UCSD-AML1 (cell line): ENCODE measurements around the gene NR2E3.

Experiments used
- DNase-seq: peaks from one replicate; lab custom pipeline; 2025; ENCODE audit not compliant: unreplicated experiment; lab: John Stamatoyannopoulos, UW

The NR2E3 gene

DNA sequence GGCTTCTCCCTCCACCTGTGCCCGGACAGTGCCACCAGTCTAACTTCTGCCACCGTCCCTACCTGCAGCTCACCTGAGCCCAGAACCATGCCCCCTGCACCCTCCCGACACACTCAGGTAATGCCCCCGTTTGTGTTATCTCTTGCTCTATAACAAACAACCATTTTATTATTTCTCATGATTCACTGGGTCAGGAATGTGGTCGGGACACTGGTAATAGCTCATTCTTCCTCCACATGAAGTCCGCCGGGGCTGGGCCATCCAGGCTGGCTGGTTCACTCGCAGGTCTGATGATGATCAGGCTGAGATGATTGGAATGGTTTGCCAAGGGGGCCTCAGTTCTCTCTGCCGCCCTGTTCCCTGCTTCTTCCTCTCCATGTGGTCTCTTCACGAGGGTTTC, 20.3 kb upstream of the NR2E3 start:
- DNase-seq: no peak

DNA sequence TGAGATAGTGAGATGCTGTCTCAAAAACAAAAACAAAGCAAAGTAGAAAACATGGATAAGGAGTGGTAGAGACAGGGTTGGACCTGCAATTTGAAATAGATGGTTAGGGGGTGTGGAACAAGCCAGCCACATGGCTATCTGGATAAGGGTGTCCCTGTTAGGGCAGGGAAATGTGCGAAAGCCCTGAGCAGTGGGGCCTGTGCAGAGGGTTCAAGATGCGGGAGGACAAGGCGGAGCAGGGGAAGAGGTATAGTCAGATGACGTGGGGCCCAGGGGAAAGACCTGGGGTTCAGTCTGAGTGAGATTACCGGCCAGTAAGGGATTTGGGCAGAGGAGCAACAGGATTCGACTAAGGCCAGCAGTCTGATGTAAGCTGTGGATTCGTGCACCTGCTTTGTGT, 18.4 kb upstream of the NR2E3 start:
- no peak for DNase-seq

DNA sequence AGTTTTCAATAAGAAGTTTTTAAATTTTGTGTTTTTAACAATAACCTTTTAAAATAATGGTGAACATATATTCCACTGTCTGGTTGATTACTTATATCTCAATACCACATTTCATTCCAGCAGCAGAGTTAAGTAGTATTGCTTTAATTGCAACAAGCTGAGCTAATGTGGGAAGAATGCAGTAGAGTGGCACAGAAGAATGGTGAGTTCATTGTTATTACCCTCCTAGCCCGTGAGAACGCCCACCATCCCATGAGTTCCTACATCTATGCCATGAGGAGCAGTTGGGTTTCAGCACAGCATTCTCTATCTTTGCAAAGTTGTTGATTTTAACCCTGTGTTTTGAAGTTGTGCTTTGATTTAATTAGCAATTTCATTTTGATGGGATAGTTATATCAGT, 17.8 kb upstream of the NR2E3 start:
- DNase-seq: no peak

DNA sequence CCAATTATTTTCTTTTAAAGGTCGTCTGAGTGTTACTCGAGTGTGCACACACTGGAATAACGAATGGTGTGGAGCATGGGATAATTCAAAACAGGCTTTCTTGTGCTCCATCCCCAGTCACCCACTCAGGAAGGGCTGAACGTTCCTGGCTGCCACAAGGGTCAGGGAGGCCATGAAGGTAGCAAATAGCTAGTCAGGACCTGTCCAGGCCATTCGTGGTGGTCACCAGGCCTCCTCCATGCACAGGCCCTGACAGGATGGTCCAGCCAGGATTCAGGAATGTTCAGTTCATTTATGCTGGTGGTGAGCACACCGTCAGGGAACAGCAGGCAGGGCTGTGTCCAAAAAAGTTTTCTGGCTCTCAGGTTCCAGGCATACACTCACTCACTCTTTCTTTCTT, 11.7 kb upstream of the NR2E3 start:
- no peak for DNase-seq

DNA sequence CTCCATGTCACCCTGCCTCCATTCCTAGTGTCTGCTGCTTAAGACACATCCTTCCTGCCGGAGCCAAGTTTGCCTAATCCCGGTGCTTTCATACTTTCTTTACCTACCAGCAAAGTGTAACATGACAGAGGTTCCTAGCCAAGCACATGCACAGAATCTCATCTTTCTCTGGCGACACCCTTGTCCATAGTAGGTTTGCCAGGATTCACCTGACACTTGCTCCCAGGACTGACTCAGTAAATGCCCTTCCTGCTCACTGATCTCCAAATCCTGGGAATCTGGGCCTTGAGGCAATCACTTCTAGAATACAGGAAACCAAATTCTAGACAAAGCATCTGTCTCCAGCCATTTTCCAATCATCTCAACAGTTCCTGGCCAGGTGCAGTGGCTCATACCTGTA, 10.2 kb upstream of the NR2E3 start:
- no peak for DNase-seq

DNA sequence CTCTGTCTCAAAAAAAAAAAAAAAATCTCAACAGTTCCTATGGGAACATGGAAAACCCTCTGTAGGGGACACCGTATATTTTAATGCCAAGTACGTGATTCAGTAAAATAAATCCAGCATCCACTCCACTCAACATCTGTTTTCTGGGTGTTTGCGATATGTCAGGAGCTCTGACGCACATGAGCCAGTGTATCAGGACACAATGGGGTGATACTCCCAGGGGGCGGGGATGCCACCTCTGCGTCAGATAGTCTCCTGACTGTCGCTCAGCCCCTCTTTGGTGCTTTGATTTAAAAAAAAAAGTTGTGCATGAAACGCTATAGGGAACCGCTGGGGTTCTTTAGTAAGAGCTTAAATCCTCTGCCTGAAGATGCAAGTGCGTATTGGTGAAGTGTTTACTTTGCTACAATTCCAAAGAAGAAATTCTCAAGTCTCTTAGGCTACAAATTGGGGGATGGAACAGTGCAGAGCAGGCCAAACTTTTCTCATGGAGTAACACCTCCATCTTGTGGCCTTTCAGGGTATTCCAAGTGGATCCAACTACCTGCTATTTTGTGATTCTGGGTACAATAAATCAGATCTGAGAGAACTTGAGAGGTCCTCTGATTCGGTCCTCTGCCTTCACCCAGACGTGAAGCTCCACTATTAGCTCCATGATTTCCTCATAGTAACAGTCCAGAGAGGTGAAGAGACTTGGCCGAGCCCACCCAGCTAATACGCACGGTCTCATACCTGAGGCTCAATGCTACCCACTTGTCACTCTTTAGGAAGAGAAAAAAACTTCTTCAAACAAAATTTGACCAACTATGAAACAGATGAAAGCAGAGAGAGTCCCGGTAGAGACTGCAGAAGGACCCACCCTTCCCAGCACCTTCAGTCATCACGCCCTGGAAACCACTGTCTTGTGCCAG, 9.3 kb upstream of the NR2E3 start:
- no peak for DNase-seq

DNA sequence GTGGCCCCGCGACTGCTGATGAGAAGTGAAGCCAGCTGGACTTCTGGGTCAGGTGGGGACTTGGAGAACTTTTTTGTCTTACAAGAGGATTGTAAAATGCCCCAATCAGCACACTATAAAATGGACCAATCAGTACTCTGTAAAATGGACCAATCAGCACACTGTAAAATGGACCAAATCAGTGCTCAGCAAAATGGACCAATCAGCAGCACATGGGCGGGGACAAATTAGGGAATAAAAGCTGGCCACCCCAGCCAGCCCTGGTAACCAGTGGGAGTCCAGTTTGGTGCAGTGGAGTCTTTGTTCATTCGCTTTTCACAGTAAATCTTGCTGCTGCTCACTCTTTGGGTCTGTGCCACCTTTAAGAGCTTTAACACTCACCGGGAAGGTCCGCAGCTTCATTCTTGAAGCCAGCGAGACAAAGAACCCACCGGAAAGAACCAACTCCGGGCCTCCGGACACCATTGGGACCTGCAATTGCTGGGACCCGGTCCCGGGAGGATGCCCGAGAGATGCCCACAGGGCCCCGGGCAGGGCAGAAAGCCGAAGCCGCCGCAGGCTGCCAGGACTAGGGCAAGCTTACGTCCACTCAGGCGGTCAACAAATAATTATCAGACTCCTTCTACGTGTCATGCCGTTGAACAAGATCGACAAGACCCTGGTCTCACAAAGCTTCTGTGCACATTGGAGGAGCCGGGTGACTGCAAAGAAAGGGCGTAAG, 8.3 kb upstream of the NR2E3 start:
- DNase-seq: no peak

DNA sequence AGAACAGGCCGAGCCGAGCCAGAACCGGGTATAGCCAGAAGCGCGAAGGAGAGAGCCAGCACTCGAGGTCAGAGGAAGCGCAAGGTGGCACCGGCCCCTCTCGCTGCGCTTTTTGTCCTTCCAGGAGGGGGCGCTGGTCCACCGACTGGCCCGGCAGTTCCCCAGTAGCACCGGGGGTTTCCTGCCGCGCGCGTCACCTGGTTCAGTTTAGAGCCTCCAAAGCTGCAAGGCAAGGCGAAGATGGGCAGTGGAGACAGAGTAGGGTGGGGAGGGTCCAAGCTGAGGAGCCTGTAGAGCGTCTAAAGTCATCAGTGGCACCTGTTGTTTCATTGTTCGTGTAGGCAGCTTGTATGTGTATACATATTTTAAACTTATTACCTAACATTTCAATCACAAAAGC, 7.6 kb upstream of the NR2E3 start:
- peak; percentile 56 for DNase-seq

DNA sequence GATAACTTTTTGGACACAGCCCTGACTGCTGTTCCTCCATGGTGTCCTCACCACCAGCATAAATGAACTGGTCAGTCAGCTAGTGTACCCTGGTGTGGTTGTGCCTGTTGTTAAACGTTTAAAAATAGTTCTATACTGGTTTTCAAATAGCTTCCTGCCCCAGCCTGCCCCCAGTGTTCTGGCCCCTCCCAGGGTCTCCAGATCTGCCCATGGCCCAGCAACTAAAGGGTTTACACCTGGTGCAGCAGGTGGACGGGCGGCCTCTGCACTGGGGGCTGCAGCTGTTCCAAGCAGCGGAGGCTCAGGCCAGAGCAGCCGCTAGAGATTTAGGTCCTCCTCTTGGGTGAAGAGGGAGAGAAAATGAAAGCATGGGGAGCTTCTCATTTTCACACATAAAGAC, 6.1 kb upstream of the NR2E3 start:
- no peak for DNase-seq

DNA sequence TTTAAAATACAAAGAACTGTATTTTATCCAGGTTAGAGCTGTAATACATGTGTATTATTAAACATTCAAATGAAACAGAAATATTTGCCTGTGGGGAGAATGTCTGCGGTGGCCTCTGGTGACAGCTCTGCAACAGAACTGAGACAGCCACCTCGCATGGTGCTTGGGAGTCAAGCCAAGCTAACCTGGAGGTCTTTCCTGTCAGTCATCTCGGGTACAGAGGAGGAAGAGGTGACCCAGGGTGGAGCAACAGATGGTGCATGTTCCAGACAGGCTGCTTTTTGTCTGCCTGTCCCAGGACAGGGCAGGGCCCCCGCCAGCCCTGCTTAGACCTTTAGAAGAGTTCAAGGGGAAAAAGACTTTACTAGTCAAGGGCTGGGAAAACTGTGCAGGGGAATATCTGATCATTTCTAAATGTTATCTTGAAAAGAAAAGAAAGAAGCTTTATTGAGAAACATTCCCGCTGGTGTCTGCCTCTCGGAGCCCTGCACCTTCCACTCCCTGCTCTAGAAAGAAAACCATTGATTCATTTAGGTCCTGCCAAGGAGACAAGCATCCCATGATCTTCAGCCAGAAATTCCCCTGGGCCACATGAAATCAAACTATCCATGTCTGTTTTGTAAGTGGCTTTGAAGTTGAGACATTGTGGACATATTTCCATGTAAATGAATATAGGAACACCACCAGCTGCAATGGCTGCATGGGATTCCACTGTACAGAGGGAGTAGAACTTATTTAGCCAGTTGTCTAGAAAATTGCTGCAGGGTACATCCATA, 5.5 kb upstream of the NR2E3 start:
- DNase-seq: no peak

DNA sequence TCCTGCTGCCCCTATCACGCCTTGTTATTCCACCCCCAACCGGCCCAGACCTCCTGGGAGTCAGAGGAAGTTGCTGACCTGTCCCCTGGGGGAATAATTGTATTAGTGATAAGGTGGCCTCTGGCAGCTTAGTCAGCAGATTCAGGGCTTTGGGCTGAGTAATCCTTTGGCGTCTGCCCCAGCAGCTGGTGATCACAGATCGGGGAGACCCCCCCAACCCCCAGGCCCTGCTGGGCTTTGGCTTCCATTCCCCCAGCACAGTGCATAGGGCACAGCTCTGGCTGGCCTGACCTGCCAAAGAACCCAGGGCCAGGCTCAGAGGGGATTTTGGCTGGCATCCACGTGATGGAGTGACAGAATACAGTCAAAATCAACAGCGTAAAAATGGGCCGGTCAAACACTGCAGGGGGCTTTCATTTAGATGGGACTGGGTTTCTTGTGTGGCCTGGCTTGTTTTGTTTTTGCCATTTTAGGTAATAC, 3.9 kb upstream of the NR2E3 start:
- DNase-seq: no peak

DNA sequence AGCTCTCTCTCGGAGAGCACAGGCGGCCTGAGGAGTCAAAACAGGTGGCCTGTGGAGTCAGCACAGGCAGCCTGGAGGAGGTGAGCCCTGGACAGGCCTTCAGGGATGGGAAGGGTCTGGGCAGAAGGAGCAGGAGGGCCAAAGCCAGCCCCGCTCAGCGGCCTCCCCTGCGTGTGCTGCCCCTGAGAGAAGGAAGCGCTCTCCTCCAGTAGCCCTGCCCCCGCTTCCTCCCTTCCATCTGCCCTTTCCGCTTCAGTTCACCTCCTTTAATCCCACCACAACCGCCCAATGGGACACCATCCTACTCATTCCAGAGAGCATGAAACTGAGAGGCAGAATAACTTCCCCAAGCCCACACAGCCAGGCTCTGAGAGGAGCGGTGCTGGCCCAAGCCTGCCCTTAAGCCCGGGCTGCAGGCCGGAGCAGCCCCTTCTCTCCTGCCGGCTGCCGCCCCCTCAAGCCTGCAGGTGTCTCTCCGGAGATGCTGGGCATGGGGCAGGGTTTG, 3.2 kb upstream of the NR2E3 start:
- DNase-seq: peak; percentile 34

DNA sequence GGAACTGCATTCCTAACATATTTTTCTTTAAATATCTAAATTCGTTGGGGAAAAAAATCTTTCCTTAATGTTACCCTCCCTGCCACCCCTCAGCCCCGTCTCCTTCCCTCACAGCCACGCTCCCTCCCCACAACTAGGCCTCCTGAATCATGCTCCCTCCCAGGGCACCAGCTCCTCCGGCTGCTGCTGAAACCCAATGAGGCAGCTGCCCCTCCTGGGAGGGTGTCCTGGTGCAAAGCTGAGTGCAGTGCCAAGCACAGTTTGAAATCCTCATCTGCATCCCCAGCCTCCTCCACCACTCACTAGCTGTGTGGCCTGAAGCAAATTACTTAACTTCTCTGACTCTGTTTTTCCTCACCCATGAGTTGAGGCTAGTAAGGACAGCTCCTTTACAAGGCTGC, 2.7 kb upstream of the NR2E3 start:
- no peak for DNase-seq

DNA sequence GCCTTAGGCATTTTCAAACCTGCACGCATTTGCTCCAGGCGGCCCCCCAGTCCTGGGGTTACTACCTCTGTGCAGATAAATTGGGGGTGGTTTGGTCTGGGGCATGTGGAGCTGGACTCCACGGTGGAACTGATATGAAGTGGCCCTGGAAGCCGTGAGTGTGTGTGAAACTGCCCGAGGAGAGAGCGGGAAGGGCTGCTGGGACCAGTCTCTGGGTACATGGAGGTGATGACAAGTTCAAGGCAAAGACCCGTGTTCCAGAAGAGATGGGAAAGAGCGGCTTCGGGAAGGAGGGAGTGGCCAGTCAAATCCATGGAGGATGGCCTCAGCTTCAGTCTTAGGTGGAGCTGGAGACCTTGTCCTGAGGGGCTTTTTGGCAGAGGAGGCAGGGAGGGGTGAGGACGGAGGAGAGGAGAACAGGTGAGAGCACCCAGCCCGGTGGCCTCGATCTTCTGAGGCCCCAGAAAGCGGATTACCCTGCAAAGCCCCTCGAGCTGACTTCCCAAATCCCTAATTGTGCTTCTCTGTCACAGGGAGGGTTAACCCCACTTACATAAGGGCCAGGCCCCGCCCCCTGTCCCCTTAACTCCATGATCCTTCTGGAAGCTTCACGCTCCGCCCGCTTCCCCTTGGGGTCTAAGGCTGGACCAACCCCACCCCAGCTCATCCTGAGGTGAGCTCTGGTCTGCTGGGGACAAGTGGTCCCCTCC, 1.9 kb upstream of the NR2E3 start:
- no peak for DNase-seq

DNA sequence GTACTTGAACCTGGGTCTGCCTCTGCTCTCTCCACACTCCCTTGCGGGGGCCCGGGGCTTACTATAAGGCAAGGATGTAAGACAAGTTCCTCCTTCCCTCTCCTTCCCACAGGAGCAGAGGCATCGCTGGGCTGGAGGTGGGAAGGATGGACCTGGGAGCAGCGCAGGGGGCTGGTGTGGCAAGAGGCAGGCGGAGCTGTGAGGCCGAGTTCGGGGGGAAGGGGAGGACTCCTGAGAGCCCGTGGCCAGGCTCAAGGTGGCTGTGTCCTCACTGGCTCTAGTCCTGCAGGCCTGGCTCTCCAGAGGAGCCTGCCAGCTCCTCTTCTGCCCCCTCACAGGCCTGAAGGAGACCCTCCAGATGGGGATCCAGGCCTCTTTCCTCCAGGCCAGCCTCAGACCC, 1.0 kb upstream of the NR2E3 start:
- DNase-seq: no peak

DNA sequence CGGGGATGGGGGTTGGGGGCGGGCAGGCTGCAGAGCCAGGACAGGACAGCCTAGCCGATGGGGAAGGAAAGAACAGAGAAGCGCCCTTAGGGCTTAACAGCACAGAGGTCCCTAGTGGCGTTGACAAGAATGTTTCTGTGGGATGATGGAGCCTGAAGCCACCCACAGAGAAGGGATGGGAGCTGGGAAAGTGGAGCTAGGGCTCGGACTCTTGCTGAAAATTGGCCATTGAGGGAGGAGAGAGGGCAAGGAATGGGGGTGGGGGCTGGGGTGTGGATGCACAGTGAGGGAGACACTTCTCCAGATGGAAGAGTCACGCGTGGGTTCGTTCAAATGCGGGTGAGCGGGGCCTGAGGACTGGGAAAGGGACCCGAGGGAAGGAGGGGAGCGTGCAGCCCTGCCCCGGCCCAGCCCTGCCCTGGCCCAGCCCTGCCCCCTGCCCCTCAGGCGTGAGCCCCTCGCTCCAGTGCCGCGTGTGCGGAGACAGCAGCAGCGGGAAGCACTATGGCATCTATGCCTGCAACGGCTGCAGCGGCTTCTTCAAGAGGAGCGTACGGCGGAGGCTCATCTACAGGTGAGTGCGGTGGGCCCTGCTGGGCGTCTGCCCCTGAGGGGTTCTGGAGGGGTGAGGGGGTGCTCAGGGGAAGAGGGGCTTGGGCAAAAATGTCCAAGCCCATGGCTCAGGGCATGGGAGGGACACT, 832 bp downstream of the NR2E3 start:
- DNase-seq: no peak

DNA sequence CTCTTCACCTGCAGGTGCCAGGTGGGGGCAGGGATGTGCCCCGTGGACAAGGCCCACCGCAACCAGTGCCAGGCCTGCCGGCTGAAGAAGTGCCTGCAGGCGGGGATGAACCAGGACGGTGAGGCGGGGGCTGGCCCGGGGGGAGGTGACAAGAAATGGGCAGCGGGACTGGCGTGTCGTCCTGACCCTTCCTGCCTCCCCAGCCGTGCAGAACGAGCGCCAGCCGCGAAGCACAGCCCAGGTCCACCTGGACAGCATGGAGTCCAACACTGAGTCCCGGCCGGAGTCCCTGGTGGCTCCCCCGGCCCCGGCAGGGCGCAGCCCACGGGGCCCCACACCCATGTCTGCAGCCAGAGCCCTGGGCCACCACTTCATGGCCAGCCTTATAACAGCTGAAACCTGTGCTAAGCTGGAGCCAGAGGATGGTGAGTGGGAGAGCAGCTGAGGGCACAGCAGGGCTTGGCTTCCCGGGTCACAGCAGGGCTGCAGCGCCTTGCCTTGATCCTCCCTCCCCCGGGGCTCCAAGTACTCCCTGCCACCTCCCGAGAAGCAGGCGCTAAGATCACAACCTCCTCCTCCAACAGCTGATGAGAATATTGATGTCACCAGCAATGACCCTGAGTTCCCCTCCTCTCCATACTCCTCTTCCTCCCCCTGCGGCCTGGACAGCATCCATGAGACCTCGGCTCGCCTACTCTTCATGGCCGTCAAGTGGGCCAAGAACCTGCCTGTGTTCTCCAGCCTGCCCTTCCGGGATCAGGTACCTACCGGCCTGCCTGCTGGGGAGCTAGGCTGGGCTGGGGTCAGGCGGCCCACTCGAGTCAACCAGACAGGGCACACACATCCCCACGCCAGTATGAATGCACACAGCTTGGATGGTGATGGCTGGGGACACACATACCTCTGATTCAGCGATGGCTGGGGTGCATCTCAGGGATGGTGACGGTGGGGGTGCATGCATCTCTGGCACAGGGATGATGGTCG, 1.7 kb downstream of the NR2E3 start:
- DNase-seq: no peak

DNA sequence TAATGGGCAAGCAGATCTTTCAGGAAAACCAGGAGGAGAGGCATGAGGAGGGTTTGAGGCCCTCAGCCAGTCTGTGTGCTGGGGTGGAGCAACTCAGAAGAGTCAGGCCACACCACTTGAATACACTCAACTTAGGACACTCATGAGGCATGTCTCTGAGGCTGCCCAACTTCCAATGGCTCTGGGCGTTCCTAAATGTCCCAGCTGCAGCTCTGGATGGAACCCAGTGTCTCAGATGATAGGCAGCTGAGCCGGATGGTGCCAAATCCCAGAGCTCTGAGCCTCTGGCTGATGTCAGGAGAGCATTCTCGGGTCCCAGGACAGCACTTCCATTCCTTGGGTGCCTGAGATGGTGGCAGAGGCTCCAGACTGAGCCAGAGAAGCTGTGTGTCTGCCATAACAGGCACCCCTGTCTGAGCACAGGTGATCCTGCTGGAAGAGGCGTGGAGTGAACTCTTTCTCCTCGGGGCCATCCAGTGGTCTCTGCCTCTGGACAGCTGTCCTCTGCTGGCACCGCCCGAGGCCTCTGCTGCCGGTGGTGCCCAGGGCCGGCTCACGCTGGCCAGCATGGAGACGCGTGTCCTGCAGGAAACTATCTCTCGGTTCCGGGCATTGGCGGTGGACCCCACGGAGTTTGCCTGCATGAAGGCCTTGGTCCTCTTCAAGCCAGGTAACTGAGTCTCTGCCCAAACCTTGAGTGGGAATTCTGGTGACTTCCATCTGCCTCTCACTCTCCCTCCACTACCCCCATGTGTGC, 2.8 kb downstream of the NR2E3 start:
- DNase-seq: no peak
